Glutamatergic neuron (in vitro differentiated cells): ENCODE results near the gene THAP7. TPM values are rescaled to one million over a fixed set of nuclear protein-coding genes. Genes with fewer than 3 reads are reported as not detected.

Experiments
- DNase-seq: peaks from one replicate; pipeline ENCODE4 v3.0.0; 2022
- H3K27ac Mint-ChIP-seq: one replicate; pipeline ENCODE4 v1.8.0; 2020; ENCODE audit warnings: mild to moderate bottlenecking, mixed read lengths, inconsistent platforms; ENCODE audit not compliant: unreplicated experiment
- H3K27me3 Mint-ChIP-seq: one replicate; pipeline ENCODE4 v1.8.0; 2020; ENCODE audit warnings: mild to moderate bottlenecking, moderate library complexity, mixed read lengths, inconsistent platforms; ENCODE audit not compliant: unreplicated experiment
- H3K36me3 Mint-ChIP-seq: one replicate; pipeline ENCODE4 v1.8.0; 2020; ENCODE audit warnings: mild to moderate bottlenecking, mixed read lengths, inconsistent platforms; ENCODE audit not compliant: unreplicated experiment
- H3K4me1 Mint-ChIP-seq: one replicate; pipeline ENCODE4 v1.8.0; 2020; ENCODE audit warnings: mild to moderate bottlenecking, low read depth, mixed read lengths, inconsistent platforms; ENCODE audit not compliant: unreplicated experiment
- H3K4me3 Mint-ChIP-seq: one replicate; pipeline ENCODE4 v1.8.0; 2020; ENCODE audit warnings: mild to moderate bottlenecking, mixed read lengths, inconsistent platforms; ENCODE audit not compliant: unreplicated experiment
- H3K9me3 Mint-ChIP-seq: one replicate; pipeline ENCODE4 v1.8.0; 2020; ENCODE audit warnings: mild to moderate bottlenecking, moderate library complexity, mixed read lengths, inconsistent platforms; ENCODE audit not compliant: unreplicated experiment
- CTCF ChIP-seq: fragments of 200-600 bp; sonication (generic); IDR thresholded peaks from one replicate; pipeline ENCODE4 v1.5.0; 2021; ENCODE audit not compliant: partially characterized antibody, unreplicated experiment
- total RNA-seq: library from RNA; stranded (reverse); fragmentation: NEBNext Ultra II Directional; extraction: Animal tissue kit (Norgen Biotek cat#: 25700); gene quantifications from one replicate; pipeline ENCODE4 v1.2.1, GENCODE V29; 2021; ENCODE audit not compliant: unreplicated experiment

The THAP7 gene
- total RNA-seq, 1 donor from 2014 or later, result 17.8 TPM

- DNase-seq, result no peak
- no peak overlapping the region for H3K4me3 Mint-ChIP-seq
- peaks cover 7% of the 10 kb centered on the region for H3K9me3 Mint-ChIP-seq
- H3K4me1 Mint-ChIP-seq, result no peaks in the 10 kb centered on the region
- H3K27me3 Mint-ChIP-seq, result peaks cover 4% of the 10 kb centered on the region
- H3K27ac Mint-ChIP-seq, result no peak overlapping the region
- no peak for TF ChIP-seq CTCF
- H3K36me3 Mint-ChIP-seq, result no peaks in the 10 kb centered on the region
Observed at GRCh38 chr22:20996598-20997535, 5.1 kb downstream of the THAP7 start.

- no peak for TF ChIP-seq CTCF
- H3K4me1 Mint-ChIP-seq, result no peaks in the 10 kb centered on the region
- no peak for DNase-seq
- H3K9me3 Mint-ChIP-seq, result peaks cover 2% of the 10 kb centered on the region
- H3K36me3 Mint-ChIP-seq, result no peaks in the 10 kb centered on the region
- no peak overlapping the region for H3K27ac Mint-ChIP-seq
- H3K27me3 Mint-ChIP-seq, result peaks cover 2% of the 10 kb centered on the region
- H3K4me3 Mint-ChIP-seq, result no peak overlapping the region
Observed at GRCh38 chr22:20996031-20996410, 5.9 kb downstream of the THAP7 start.

- TF ChIP-seq CTCF, result no peak
- no peaks in the 10 kb centered on the region for H3K36me3 Mint-ChIP-seq
Observed at GRCh38 chr22:20995329-20996030, 6.4 kb downstream of the THAP7 start.

GRCh38 chr22:20994902-20995241 lies 7.0 kb downstream of the THAP7 start:
- no peak for DNase-seq
- no peak for TF ChIP-seq CTCF
- H3K9me3 Mint-ChIP-seq, result peaks cover 3% of the 10 kb centered on the region
- H3K4me3 Mint-ChIP-seq, result no peak overlapping the region
- peaks cover 5% of the 10 kb centered on the region for H3K27me3 Mint-ChIP-seq
- no peak overlapping the region for H3K27ac Mint-ChIP-seq
- no peaks in the 10 kb centered on the region for H3K36me3 Mint-ChIP-seq
- H3K4me1 Mint-ChIP-seq, result no peaks in the 10 kb centered on the region

More at GRCh38 chr22:20995329-20996030, 6.4 kb downstream of the THAP7 start:
- Mint-ChIP-seq H3K27ac (no peak overlapping the region), H3K4me3 (no peak overlapping the region), H3K27me3 (peaks cover 2% of the 10 kb centered on the region), H3K4me1 (no peaks in the 10 kb centered on the region), H3K9me3 (peaks cover 1% of the 10 kb centered on the region)
- no peak for DNase-seq
